ENCODE results near the gene CTSW. TPM values are rescaled to one million over a fixed set of nuclear protein-coding genes. Genes with fewer than 3 reads are reported as not detected.

CTSW gene
- total and polyA plus RNA-seq, 7 experiments from 2014 or later = 24.9 to 148 (median 31.7) TPM

- CTCF ChIA-PET = interaction anchor here (2.3 kb wide), 1 partner anchor 27 kb away, joined by 13 read pairs; the partner anchor contains the start of gene CCDC85B
These were observed 37.4 kb downstream of the CTSW start for GRCh38 chr11:65917077-65917433.

GRCh38 chr11:65917434-65918210 is 38.0 kb downstream of the CTSW start:
- Histone ChIP-seq H3K4me1 (ENCODE audit: control insufficient read depth in 2 of 2, insufficient read depth in 2 of 2, low read length in 2 of 2) (peaks cover 26 to 28% of the 10 kb centered on the region in 2 donors), H3K4me3 (ENCODE audit: low read length) (peak overlapping the region; percentile 83), H3K27me3 (ENCODE audit: control insufficient read depth in 2 of 2, insufficient read depth in 2 of 2, low read length in 2 of 2) (no peaks in the 10 kb centered on the region), H3K9me3 (ENCODE audit: control insufficient read depth in 2 of 3, low read length in 3 of 3) (no peaks in the 10 kb centered on the region), H3K36me3 (ENCODE audit: control insufficient read depth in 2 of 3, insufficient read depth in 3 of 3, low read length in 3 of 3) (peaks cover 0 to 29% (median 2%) of the 10 kb centered on the region in 3 experiments), H3K27ac (ENCODE audit: low read depth, low read length) (peak overlapping the region; percentile 95)
- ATAC-seq (no peak), DNase-seq (no peak)
- Mint-ChIP-seq H3K36me3 (peaks cover 3 to 27% (median 7%) of the 10 kb centered on the region in 5 donors), H3K27me3 (no peaks in the 10 kb centered on the region), H3K9me3 (no peaks in the 10 kb centered on the region), H3K4me3 (peak overlapping the region; percentile 86 to 96 (median 90)), H3K4me1 (peaks cover 29 to 52% (median 30%) of the 10 kb centered on the region in 7 donors), H3K27ac (peak overlapping the region in 8 of 9 donors; percentile 74 to 94 (median 88))
- ChIA-PET CTCF (interaction anchor here (0.6 to 2.3 kb wide), 5 partner anchors 19 to 30 kb away, joined by 3 to 13 read pairs (median 4); partner anchors contain the start of gene CCDC85B), POLR2A (interaction anchor here (0.6 to 2.5 kb wide), 22 partner anchors 9 to 281 kb away, joined by 3 to 54 read pairs (median 4); partner anchors contain the start of genes CCDC85B, FIBP, FOSL1 and MUS81)
- intact Hi-C loops (cut with micrococcal nuclease) = no loop called here

More at GRCh38 chr11:65917077-65917433, 37.4 kb downstream of the CTSW start:
- Mint-ChIP-seq H3K9me3 (no peaks in the 10 kb centered on the region), H3K27me3 (no peaks in the 10 kb centered on the region), H3K27ac (peak overlapping the region in 8 of 9 donors; percentile 8 to 86 (median 70)), H3K4me3 (peak overlapping the region; percentile 52 to 96 (median 88)), H3K36me3 (peaks cover 0 to 22% (median under 1%) of the 10 kb centered on the region in 5 donors), H3K4me1 (peaks cover 25 to 47% (median 29%) of the 10 kb centered on the region in 7 donors)
- Histone ChIP-seq H3K4me3 (ENCODE audit: low read length) (peak overlapping the region; percentile 83), H3K4me1 (ENCODE audit: control insufficient read depth in 2 of 2, insufficient read depth in 2 of 2, low read length in 2 of 2) (peaks cover 26 to 28% of the 10 kb centered on the region in 2 donors), H3K36me3 (ENCODE audit: control insufficient read depth in 2 of 3, insufficient read depth in 3 of 3, low read length in 3 of 3) (peaks cover 0 to 23% (median 0%) of the 10 kb centered on the region in 3 experiments), H3K27ac (ENCODE audit: low read depth, low read length) (peak overlapping the region; percentile 27), H3K27me3 (ENCODE audit: control insufficient read depth in 2 of 2, insufficient read depth in 2 of 2, low read length in 2 of 2) (no peaks in the 10 kb centered on the region), H3K9me3 (ENCODE audit: control insufficient read depth in 2 of 3, low read length in 3 of 3) (no peaks in the 10 kb centered on the region)
- intact Hi-C loops (cut with micrococcal nuclease) = no loop called here
- no peak for ATAC-seq
- DNase-seq = no peak
- POLR2A ChIA-PET = interaction anchor here (0.6 to 2.5 kb wide), 12 partner anchors 8 to 282 kb away, joined by 3 to 54 read pairs (median 6); partner anchors contain the start of genes CCDC85B, FIBP and FOSL1

DNA sequence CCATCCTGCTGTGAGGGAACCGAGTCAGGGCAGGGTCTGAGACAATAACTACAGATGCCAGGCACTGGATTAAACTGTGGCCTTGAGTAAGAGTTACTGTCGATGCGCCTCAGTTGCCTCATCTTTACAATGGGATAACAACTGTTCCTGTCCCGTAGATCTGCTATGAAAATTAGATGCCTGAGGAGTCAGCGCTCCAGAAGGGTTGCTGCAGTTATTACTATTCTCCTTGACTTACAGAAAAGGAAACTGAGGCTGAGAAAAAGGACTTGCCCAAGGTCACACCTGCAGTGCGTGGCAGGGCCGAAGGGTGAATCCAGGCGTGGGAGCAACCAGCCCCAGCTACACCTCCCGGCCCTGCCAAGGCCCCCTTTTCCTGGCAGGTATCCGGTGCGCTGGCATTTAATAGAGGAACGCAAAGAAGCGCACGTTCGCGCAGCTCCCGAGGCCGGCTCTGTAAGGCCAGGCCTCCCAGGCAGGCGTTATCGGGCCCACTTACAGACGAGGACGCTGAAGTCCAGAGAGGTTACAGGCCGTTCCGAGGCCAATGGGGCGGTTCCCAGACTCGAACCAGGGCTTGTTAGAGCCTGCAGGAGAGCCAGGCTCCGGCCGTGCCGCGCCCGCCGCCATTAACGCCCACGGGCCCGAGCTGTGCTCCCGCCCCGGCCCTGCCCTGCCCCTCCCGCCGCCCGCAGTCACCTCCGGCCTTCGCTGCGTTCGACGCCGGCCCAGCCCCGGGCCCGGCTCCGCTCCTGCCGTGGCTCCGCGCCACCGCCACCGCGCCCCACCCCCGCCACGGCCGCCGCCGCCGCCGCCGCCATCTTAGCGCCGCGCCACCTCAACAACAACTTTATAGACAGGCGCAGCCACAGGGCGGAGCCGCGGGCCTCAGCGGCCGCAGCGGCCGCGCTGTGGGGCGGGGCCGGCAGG is 38.8 kb downstream of the CTSW start, which contains the start of gene C11orf68:
Gene C11orf68 (minus strand): TSS at position 852 of the 930 bp plus-strand sequence. CDS start 31 bp downstream, at position 821.
- DNase-seq = peak in 1 of 9 donors; percentile 38
- peak; percentile 3 for ATAC-seq
- peaks cover 32 to 60% (median 34%) of the 10 kb centered on the region in 7 donors for H3K4me1 Mint-ChIP-seq

GRCh38 chr11:65919141-65919572 is 39.5 kb downstream of the CTSW start, which contains the start of gene DRAP1:
Gene DRAP1, plus strand, starts transcription at chr11:65919426. Its CDS starts 76 bp downstream, at chr11:65919502.
- peaks cover 0 to 37% (median 4%) of the 10 kb centered on the region in 3 experiments for H3K36me3 ChIP-seq (ENCODE audit: control insufficient read depth in 2 of 3, insufficient read depth in 3 of 3, low read length in 3 of 3)
- H3K9me3 ChIP-seq (ENCODE audit: control insufficient read depth in 2 of 3, low read length in 3 of 3) = no peaks in the 10 kb centered on the region
- H3K9me3 Mint-ChIP-seq = no peaks in the 10 kb centered on the region
- CTCF ChIA-PET = interaction anchor here (1.3 to 2.3 kb wide), 3 partner anchors 23 to 32 kb away, joined by 3 to 13 read pairs (median 4); partner anchors contain the start of gene CCDC85B
- no peaks in the 10 kb centered on the region for H3K27me3 Mint-ChIP-seq
- no peaks in the 10 kb centered on the region for H3K27me3 ChIP-seq (ENCODE audit: control insufficient read depth in 2 of 2, insufficient read depth in 2 of 2, low read length in 2 of 2)
- H3K27ac Mint-ChIP-seq = peak within 1 kb of the TSS; percentile 79 to 96 (median 90)
- H3K4me3 Mint-ChIP-seq = peak within 1 kb of the TSS; percentile 86 to 96 (median 93)
- peaks cover 32 to 61% (median 35%) of the 10 kb centered on the region in 7 donors for H3K4me1 Mint-ChIP-seq
- H3K27ac ChIP-seq (ENCODE audit: low read depth, low read length) = peak within 1 kb of the TSS; percentile 95
- peaks cover 4 to 33% (median 13%) of the 10 kb centered on the region in 5 donors for H3K36me3 Mint-ChIP-seq
- DNase-seq = peak; percentile 95 to 98 (median 97)
- ATAC-seq = peak; percentile 93
- peak within 1 kb of the TSS; percentile 83 for H3K4me3 ChIP-seq (ENCODE audit: low read length)
- intact Hi-C loops (cut with micrococcal nuclease) = loop anchor here (1.0 kb wide), 15 partner anchors 9 to 349 kb away; partner anchors contain the start of genes BANF1 (in 2 of the 2), EIF1AD (in 2 of the 2), FOSL1 (in 2 of the 2) and PCNX3 (in 2 of the 2)
- POLR2A ChIA-PET = interaction anchor here (0.8 to 5.7 kb wide), 18 partner anchors 10 to 86 kb away, joined by 3 to 54 read pairs (median 6); partner anchors contain the start of genes CCDC85B, FIBP, MUS81 and SART1
- peaks cover 26 to 28% of the 10 kb centered on the region in 2 donors for H3K4me1 ChIP-seq (ENCODE audit: control insufficient read depth in 2 of 2, insufficient read depth in 2 of 2, low read length in 2 of 2)

More for the DNA sequence above, 38.8 kb downstream of the CTSW start, which contains the start of gene C11orf68:
- Histone ChIP-seq H3K9me3 (ENCODE audit: control insufficient read depth in 2 of 3, low read length in 3 of 3) (no peaks in the 10 kb centered on the region), H3K4me3 (ENCODE audit: low read length) (peak within 1 kb of the TSS; percentile 83), H3K4me1 (ENCODE audit: control insufficient read depth in 2 of 2, insufficient read depth in 2 of 2, low read length in 2 of 2) (peaks cover 26 to 28% of the 10 kb centered on the region in 2 donors), H3K27me3 (ENCODE audit: control insufficient read depth in 2 of 2, insufficient read depth in 2 of 2, low read length in 2 of 2) (no peaks in the 10 kb centered on the region), H3K27ac (ENCODE audit: low read depth, low read length) (peak within 1 kb of the TSS; percentile 95), H3K36me3 (ENCODE audit: control insufficient read depth in 2 of 3, insufficient read depth in 3 of 3, low read length in 3 of 3) (peaks cover 0 to 36% (median 4%) of the 10 kb centered on the region in 3 experiments)
- Mint-ChIP-seq H3K4me3 (peak within 1 kb of the TSS; percentile 86 to 96 (median 93)), H3K27ac (peak within 1 kb of the TSS; percentile 79 to 96 (median 90)), H3K27me3 (no peaks in the 10 kb centered on the region), H3K36me3 (peaks cover 4 to 32% (median 11%) of the 10 kb centered on the region in 5 donors), H3K9me3 (no peaks in the 10 kb centered on the region)
- ChIA-PET CTCF (interaction anchor here (0.6 to 2.3 kb wide), 5 partner anchors 20 to 31 kb away, joined by 3 to 13 read pairs (median 4); partner anchors contain the start of gene CCDC85B), POLR2A (interaction anchor here (0.6 to 2.5 kb wide), 18 partner anchors 10 to 153 kb away, joined by 3 to 54 read pairs (median 6); partner anchors contain the start of genes CCDC85B, FIBP, FOSL1 and MUS81)
- intact Hi-C loops (cut with micrococcal nuclease) = loop anchor here (1.0 kb wide), 15 partner anchors 10 to 350 kb away; partner anchors contain the start of genes BANF1 (in 2 of the 2), EIF1AD (in 2 of the 2), FOSL1 (in 2 of the 2) and PCNX3 (in 2 of the 2)

GRCh38 chr11:65919573-65920371 is 40.1 kb downstream of the CTSW start:
- Histone ChIP-seq H3K9me3 (ENCODE audit: control insufficient read depth in 2 of 3, low read length in 3 of 3) (no peaks in the 10 kb centered on the region), H3K27me3 (ENCODE audit: control insufficient read depth in 2 of 2, insufficient read depth in 2 of 2, low read length in 2 of 2) (no peaks in the 10 kb centered on the region), H3K4me1 (ENCODE audit: control insufficient read depth in 2 of 2, insufficient read depth in 2 of 2, low read length in 2 of 2) (peaks cover 26 to 28% of the 10 kb centered on the region in 2 donors), H3K27ac (ENCODE audit: low read depth, low read length) (peak overlapping the region; percentile 91), H3K4me3 (ENCODE audit: low read length) (peak overlapping the region; percentile 76), H3K36me3 (ENCODE audit: control insufficient read depth in 2 of 3, insufficient read depth in 3 of 3, low read length in 3 of 3) (peaks cover 0 to 43% (median 4%) of the 10 kb centered on the region in 3 experiments)
- Mint-ChIP-seq H3K4me1 (peaks cover 28 to 58% (median 34%) of the 10 kb centered on the region in 7 donors), H3K4me3 (peak overlapping the region; percentile 86 to 96 (median 93)), H3K9me3 (no peaks in the 10 kb centered on the region), H3K27ac (peak overlapping the region; percentile 77 to 93 (median 89)), H3K36me3 (peaks cover 4 to 33% (median 13%) of the 10 kb centered on the region in 5 donors), H3K27me3 (no peaks in the 10 kb centered on the region)
- intact Hi-C loops (cut with micrococcal nuclease) = loop anchor here (1.0 kb wide), 15 partner anchors 9 to 349 kb away; partner anchors contain the start of genes BANF1 (in 2 of the 2), EIF1AD (in 2 of the 2), FOSL1 (in 2 of the 2) and PCNX3 (in 2 of the 2)
- DNase-seq (peak in 1 of 9 donors; percentile 64), ATAC-seq (peak; percentile 35)
- ChIA-PET CTCF (interaction anchor here (0.5 to 1.7 kb wide), 5 partner anchors 29 to 160 kb away, joined by 3 to 5 read pairs (median 4); partner anchors contain the start of gene CCDC85B), POLR2A (interaction anchor here (0.8 to 5.7 kb wide), 7 partner anchors 13 to 60 kb away, joined by 3 to 54 read pairs (median 4); partner anchors contain the start of genes CCDC85B, FIBP and MUS81)

Data from naive thymus-derived CD4-positive, alpha-beta T cell (primary cell).